GM12878 (cell line): ENCODE measurements around the gene ARHGEF1.

ENCODE experiments used
- ATF7 ChIP-seq: fragments of 450-650 bp; IDR thresholded peaks from 2 replicates; pipeline ENCODE4 v1.6.1; 2016; ENCODE audit warnings: low read depth, mild to moderate bottlenecking
- CBFB ChIP-seq: IDR thresholded peaks from 2 replicates; pipeline ENCODE4 v1.6.1; 2016; ENCODE audit warnings: antibody characterized with exemption, low read depth
- EP300 ChIP-seq, 2 experiments: fragments of 150-350 bp in 1 of 2; IDR thresholded peaks; 2 replicates each; pipeline ENCODE4 v1.6.1; 2011 to 2012; ENCODE audit warnings: low read depth in 2 of 2, low read length in 2 of 2, borderline replicate concordance in 1 of 2, improper control_type of control experiment in 1 of 2, inconsistent platforms in 1 of 2; ENCODE audit not compliant: control insufficient read depth in 1 of 2
- NR2C2 ChIP-seq: IDR thresholded peaks from 2 replicates; pipeline ENCODE4 v1.6.1; 2011; ENCODE audit warnings: borderline replicate concordance, low read depth; ENCODE audit not compliant: control insufficient read depth, insufficient read length
- PML ChIP-seq: IDR thresholded peaks from 2 replicates; pipeline ENCODE4 v1.6.1; 2012; ENCODE audit warnings: low read length, inconsistent platforms
- POLR2A ChIP-seq: IDR thresholded peaks from 2 replicates; pipeline ENCODE4 v1.6.1; 2011; ENCODE audit warnings: low read depth, mild to moderate bottlenecking, low read length
- SIN3A ChIP-seq: IDR thresholded peaks from 2 replicates; pipeline ENCODE4 v1.6.1; 2012; ENCODE audit warnings: low read depth, low read length, improper control_type of control experiment
- SMARCA5 ChIP-seq: fragments of 450-650 bp; IDR thresholded peaks from 2 replicates; pipeline ENCODE4 v1.6.1; 2017; ENCODE audit warnings: mild to moderate bottlenecking
- SRF ChIP-seq, 2 experiments: IDR thresholded peaks; 2 replicates each; pipeline ENCODE4 v1.6.1; 2011; ENCODE audit warnings: low read depth in 2 of 2, low read length in 2 of 2, mild to moderate bottlenecking in 1 of 2, moderate library complexity in 1 of 2
- TF ChIP-seq, protein P1 (sequence below): IDR thresholded peaks from 2 replicates; pipeline ENCODE4 v1.6.1; 2011; ENCODE audit warnings: low read depth, mild to moderate bottlenecking, low read length, moderate library complexity, borderline replicate concordance; ENCODE audit errors: extremely low read depth
- TF ChIP-seq, protein P2 (sequence below): IDR thresholded peaks from 2 replicates; pipeline ENCODE4 v1.6.1; 2012; ENCODE audit warnings: mild to moderate bottlenecking, low read depth, low read length
- TF ChIP-seq, protein P3 (sequence below), 3 experiments: IDR thresholded peaks in 2 of 3; conservative IDR thresholded peaks in 1 of 3; 2 replicates each; pipeline ENCODE4 v1.5.1; 2011; ENCODE audit warnings: low read depth in 3 of 3, low read length in 3 of 3, mild to moderate bottlenecking in 3 of 3, control low read depth in 2 of 3, moderate library complexity in 2 of 3, inconsistent platforms in 1 of 3, mixed read lengths in 1 of 3; ENCODE audit not compliant: control insufficient read depth in 2 of 3, insufficient read depth in 1 of 3; ENCODE audit errors: extremely low read depth in 1 of 3
- TF ChIP-seq, protein P4 (sequence below): fragments of 450-650 bp; IDR thresholded peaks from 2 replicates; pipeline ENCODE4 v1.6.1; 2016; ENCODE audit warnings: mild to moderate bottlenecking

DNA sequence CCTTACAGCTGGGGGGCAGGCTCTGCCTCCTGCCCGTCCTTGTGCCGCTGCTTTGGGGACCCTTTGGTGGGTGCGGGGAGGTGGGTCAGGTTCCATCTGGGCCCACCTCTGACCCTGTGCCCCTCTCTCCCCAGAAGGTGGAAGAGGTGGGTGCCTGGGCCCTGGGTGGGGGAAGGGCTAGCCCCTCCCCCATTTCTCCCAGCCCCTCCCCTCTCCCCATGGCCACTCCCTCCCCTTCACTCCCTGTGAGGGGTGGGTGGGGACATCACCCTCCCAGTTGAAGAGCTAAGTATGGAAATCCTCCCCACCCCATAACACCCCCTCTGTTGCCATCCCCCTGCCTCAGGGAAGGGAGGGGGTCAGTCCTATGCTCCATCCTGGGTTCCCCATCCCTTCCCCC is 14.2 kb downstream of the ARHGEF1 start:
- TF ChIP-seq NR2C2 = no peak
- no peak for TF ChIP-seq EP300 (IDR thresholded peaks at IDR 0.05; ENCODE audit: borderline replicate concordance in 1 of 2, control insufficient read depth in 1 of 2, low read depth in 2 of 2, low read length in 2 of 2)
- TF ChIP-seq ATF7 = no peak
- no peak for TF ChIP-seq CBFB
- no peak for TF ChIP-seq SRF (IDR thresholded peaks at IDR 0.05; ENCODE audit: low read depth in 2 of 2, low read length in 2 of 2)
- TF ChIP-seq SMARCA5 = no peak
- TF ChIP-seq, protein P1, sequence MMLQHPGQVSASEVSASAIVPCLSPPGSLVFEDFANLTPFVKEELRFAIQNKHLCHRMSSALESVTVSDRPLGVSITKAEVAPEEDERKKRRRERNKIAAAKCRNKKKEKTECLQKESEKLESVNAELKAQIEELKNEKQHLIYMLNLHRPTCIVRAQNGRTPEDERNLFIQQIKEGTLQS = no peak
- no peak for TF ChIP-seq POLR2A
- TF ChIP-seq, protein P2, sequence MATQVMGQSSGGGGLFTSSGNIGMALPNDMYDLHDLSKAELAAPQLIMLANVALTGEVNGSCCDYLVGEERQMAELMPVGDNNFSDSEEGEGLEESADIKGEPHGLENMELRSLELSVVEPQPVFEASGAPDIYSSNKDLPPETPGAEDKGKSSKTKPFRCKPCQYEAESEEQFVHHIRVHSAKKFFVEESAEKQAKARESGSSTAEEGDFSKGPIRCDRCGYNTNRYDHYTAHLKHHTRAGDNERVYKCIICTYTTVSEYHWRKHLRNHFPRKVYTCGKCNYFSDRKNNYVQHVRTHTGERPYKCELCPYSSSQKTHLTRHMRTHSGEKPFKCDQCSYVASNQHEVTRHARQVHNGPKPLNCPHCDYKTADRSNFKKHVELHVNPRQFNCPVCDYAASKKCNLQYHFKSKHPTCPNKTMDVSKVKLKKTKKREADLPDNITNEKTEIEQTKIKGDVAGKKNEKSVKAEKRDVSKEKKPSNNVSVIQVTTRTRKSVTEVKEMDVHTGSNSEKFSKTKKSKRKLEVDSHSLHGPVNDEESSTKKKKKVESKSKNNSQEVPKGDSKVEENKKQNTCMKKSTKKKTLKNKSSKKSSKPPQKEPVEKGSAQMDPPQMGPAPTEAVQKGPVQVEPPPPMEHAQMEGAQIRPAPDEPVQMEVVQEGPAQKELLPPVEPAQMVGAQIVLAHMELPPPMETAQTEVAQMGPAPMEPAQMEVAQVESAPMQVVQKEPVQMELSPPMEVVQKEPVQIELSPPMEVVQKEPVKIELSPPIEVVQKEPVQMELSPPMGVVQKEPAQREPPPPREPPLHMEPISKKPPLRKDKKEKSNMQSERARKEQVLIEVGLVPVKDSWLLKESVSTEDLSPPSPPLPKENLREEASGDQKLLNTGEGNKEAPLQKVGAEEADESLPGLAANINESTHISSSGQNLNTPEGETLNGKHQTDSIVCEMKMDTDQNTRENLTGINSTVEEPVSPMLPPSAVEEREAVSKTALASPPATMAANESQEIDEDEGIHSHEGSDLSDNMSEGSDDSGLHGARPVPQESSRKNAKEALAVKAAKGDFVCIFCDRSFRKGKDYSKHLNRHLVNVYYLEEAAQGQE = no peak
- TF ChIP-seq SIN3A = no peak
- TF ChIP-seq, protein P3, sequence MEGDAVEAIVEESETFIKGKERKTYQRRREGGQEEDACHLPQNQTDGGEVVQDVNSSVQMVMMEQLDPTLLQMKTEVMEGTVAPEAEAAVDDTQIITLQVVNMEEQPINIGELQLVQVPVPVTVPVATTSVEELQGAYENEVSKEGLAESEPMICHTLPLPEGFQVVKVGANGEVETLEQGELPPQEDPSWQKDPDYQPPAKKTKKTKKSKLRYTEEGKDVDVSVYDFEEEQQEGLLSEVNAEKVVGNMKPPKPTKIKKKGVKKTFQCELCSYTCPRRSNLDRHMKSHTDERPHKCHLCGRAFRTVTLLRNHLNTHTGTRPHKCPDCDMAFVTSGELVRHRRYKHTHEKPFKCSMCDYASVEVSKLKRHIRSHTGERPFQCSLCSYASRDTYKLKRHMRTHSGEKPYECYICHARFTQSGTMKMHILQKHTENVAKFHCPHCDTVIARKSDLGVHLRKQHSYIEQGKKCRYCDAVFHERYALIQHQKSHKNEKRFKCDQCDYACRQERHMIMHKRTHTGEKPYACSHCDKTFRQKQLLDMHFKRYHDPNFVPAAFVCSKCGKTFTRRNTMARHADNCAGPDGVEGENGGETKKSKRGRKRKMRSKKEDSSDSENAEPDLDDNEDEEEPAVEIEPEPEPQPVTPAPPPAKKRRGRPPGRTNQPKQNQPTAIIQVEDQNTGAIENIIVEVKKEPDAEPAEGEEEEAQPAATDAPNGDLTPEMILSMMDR (IDR thresholded peaks at IDR 0.05 in 2 of 3, conservative IDR thresholded peaks at IDR 0.05 in 1 of 3; ENCODE audit: control insufficient read depth in 2 of 3, extremely low read depth in 1 of 3, insufficient read depth in 1 of 3, low read depth in 3 of 3, low read length in 3 of 3) = no peak
- TF ChIP-seq, protein P4, sequence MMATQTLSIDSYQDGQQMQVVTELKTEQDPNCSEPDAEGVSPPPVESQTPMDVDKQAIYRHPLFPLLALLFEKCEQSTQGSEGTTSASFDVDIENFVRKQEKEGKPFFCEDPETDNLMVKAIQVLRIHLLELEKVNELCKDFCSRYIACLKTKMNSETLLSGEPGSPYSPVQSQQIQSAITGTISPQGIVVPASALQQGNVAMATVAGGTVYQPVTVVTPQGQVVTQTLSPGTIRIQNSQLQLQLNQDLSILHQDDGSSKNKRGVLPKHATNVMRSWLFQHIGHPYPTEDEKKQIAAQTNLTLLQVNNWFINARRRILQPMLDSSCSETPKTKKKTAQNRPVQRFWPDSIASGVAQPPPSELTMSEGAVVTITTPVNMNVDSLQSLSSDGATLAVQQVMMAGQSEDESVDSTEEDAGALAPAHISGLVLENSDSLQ = no peak
- no peak for TF ChIP-seq PML
